Stimulated activated CD4-positive, alpha-beta T cell treated with anti-CD3 and anti-CD28 coated beads, TNF-alpha, amount 100 ng/mL, for 4 hours (primary cell): ENCODE data around the gene FGF6.
"Not testable (repeated sequence)": the region's sequence is repeated elsewhere in the genome, so short reads cannot be mapped to it uniquely, and the experiment has no call there.

Experiments
- DNase-seq, 3 experiments: peaks; one replicate each; pipeline ENCODE4 v3.0.0-alpha.2; 2020; ENCODE audit warnings: low read depth in 3 of 3

Gene FGF6

GRCh38 chr12:4418913-4419312, 26.7 kb downstream of the FGF6 start:
- DNase-seq: no peak

GRCh38 chr12:4417936-4418335, 27.7 kb downstream of the FGF6 start:
- DNase-seq: no peak

- DNase-seq: no peak
Measured at GRCh38 chr12:4417455-4417854, 28.2 kb downstream of the FGF6 start.

DNA sequence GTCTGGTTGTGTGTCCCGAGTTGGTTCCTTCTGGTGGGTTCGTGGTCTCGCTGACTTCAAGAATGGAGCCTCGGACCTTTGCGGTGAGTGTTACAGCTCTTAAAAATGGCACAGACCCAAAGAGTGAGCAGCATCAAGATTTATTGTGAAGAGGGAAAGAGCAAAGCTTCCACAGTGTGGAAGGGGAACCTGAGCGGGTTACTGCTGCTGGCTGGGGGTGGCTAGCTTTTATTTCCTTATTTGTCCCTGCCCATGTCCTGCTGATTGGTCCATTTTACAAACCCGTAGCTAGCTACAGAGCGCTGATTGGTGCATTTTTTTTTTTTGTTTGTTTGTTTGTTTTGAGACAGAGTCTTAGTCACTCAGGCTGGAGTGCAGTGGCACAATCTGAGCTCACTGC, 29.3 kb downstream of the FGF6 start:
- no peak for DNase-seq

DNA sequence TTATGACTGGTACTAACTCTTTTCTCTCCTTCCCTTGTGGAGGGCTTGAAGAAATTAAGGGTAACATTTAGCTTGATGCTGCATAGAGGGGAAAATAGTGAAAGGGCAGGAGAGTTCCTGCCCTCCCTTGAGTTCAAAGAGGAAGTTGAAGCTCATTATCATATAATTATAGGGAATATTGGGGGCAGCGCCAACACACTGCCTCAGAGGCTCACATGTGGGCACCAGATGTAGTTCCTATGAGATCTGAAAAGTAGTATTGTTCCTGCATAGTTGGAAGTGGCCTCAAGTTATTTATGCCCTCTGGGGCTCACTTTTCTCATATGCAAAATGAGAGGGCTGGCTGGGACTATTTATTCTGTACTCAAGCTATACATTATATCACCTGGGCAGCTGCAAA, 33.1 kb downstream of the FGF6 start:
- DNase-seq: no peak

GRCh38 chr12:4412056-4412455, 33.6 kb downstream of the FGF6 start:
- no peak for DNase-seq

DNA sequence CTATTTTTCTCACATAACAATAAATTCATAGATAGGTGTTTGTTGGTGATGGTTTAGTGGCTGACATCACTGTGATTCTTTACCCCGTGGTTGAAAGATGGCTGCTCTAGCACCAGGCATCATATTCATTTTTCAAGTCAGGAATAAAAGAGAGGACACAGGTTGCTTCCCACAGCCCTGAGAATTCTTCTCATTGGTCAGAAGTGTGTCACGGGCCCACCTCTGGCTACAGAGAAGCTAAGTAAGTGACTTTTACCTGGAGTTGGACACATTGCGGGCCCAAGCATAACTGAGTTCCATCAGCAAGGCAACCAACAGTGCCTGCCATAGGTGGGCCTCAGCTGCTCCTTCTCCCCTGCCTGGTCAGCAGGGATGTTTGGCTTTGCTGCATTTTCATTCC, 38.5 kb downstream of the FGF6 start:
- DNase-seq: no peak

DNA sequence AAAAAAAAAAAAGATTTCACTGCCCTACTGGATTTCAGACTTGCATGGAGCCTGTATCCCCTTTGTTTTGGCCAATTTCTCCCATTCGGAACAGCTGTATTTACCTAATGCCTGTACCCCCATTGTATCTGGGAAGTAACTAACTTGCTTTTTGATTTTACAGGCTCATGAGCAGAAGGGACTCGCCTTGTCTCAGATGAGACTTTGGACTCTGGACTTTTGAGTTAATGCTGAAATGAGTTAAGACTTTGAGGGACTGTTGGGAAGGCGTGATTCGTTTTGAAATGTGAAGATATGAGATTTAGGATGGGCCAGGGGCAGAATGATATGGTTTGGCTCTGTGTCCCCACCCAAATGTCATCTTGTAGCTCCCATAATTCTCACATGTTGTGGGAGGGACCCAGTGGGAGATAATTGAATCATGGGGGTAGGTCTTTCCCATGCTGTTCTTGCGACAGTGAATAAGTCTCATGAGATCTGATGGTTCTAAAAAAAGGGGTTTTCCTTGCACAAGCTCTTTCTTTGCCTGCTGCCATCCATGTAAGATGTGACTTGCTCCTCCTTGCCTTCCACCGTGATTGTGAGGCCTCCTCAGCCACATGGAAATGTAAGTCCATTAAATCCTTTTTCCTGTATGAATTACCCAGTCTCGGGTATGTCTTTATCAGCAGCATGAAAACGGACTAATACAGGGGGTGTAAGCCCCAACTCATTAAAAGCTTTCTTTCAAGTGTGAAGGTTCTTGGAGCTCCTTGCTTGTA, 40.6 kb downstream of the FGF6 start:
- not testable (repeated sequence) for DNase-seq

DNA sequence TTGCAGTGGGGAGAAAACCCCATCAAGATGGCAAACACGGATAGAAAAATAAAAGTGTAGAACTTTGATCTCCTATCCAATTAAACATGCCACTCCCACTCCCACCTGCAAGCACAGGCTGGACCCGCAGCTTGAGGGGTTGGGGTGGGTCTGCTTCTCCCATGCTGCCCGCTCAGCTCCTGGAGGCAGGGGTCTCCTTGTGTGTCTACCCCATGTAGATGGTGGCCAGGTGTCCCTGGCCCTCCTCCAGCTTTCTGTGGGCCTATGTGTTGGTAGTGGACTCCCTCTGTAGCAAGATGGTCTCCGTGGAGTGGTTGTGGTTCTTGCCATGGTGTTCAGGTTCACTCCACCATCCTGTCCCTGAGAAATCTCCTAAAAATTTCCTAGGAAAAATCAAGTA, 42.6 kb downstream of the FGF6 start:
- DNase-seq: no peak

- no peak for DNase-seq
Measured at GRCh38 chr12:4401117-4401516, 44.5 kb downstream of the FGF6 start.

DNA sequence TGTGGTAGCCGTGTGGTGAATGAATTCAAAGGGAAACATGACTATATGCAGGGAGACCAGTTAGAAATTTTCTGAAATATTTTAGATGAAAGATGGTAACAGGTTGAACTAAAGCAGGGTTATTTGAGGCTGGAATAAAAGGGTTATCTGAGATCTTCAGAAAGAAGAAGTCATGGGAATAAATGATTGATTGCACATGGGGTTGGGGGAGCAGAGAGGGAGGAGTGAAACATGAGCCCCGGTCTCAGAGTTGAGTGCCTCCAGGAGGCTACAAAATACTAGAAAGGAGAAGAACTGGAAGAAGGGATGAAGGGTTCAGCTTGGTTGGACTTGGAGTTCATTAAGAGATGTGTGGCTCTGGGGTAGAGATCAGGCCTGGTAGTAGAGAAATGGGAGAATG, 49.8 kb downstream of the FGF6 start:
- DNase-seq: no peak

GRCh38 chr12:4393211-4393610, 52.4 kb downstream of the FGF6 start:
- DNase-seq: no peak

DNA sequence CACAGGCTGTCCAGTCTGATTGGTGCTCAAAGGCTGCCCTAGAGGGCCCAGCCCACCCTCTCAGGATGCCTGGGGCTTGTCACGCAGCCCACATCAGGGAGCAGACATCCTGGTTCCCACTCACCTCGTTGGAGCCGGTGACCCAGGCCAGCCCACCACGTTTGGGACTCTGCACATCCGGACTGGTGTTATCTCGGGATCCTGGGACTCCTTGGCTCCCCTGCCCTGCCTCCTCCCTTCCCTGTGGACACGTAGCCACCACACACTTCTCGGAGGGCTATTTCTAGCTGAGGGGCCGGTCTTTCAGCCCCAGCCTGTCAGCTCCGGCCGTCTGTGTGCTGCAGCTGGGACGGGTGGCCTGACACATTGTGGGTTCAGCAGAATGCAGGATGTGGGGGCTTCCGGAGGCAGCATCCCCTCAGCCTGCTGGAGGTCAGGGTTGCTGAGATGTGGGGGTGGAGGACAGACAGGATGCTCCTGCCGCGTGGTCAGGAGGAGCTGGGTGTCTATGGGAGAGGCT, 53.3 kb downstream of the FGF6 start:
- no peak for DNase-seq

DNA sequence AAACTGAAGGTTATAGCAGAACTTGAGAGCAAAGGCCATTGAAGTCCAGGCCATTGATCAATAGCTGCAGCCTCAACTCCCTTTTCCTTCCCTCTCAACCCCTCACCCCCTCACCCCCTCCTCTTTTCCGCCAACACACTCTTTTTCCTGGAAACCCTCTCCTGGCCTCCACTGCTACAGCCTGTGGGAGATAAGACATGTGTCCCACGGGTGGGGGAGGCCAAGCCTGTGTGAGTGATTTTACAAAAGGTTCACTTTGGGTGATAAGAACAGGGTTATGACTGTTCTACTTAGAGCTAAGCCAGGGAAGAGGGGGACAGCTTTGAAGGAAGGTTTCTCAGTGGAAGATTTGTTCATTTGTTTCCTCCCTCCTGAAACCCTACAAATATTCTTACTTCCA, 57.0 kb downstream of the FGF6 start:
- DNase-seq: no peak

GRCh38 chr12:4388032-4388431, 57.6 kb downstream of the FGF6 start:
- no peak for DNase-seq

- no peak for DNase-seq
Measured at GRCh38 chr12:4387607-4388006, 58.0 kb downstream of the FGF6 start.

DNA sequence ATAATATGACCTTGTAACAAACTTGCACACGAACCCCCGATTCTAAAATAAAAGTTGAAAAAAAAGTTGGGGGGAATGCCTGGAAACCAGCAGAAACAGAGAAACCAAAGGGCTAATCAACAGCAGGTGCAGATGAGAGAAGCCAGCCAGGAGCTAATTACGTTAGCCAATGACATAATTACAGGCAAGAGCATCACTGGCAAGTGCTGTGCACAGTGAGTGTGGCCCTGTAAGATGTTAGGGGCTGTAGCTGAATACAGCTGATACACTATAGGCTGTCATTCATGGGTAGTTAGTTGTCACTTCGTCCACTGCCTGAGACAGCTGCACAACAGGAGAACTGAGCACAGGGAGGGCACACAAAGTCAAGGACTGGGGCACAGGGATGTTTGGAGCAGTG, 58.8 kb downstream of the FGF6 start:
- no peak for DNase-seq
